Uterus (tissue), 2 donors: Measurements from ENCODE around the gene LRRC7.

Source experiments
- POLR2A ChIP-seq, 2 donors: fragments of 450-650 bp; IDR thresholded peaks; one replicate each; pipeline ENCODE4 v1.6.1; 2016; ENCODE audit warnings: antibody characterized with exemption in 2 of 2, mild to moderate bottlenecking in 1 of 2, moderate library complexity in 1 of 2
- TF ChIP-seq, protein P1 (sequence below), 4 experiments: fragments of 200-600 bp in 2 of 4; fragments of 450-650 bp in 2 of 4; sonication (generic) in 2 of 4; IDR thresholded peaks; one replicate each; pipeline ENCODE4 v1.5.1; 2016 to 2019; ENCODE audit warnings: antibody characterized with exemption in 4 of 4, mild to moderate bottlenecking in 2 of 4, moderate library complexity in 1 of 4

DNA sequence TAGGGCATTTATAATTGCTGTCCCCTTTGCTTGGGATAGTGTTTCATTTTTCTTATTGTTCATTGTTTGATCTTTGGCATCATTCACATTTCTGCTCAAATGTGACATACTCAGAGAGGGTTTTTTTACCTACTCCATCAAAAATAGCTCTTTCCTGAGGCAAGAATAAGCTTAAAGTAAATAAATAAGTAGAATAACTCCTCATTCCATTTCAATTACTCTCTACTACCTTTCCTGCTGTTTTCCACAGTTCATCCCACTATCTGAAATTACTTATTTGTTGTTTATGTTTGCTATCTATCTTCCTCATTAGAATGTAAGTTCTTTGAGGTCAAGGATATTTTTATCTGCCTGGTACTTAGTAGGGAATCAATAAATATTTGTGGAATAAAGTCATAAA lies 517.8 kb downstream of the LRRC7 start:
- TF ChIP-seq, protein P1, sequence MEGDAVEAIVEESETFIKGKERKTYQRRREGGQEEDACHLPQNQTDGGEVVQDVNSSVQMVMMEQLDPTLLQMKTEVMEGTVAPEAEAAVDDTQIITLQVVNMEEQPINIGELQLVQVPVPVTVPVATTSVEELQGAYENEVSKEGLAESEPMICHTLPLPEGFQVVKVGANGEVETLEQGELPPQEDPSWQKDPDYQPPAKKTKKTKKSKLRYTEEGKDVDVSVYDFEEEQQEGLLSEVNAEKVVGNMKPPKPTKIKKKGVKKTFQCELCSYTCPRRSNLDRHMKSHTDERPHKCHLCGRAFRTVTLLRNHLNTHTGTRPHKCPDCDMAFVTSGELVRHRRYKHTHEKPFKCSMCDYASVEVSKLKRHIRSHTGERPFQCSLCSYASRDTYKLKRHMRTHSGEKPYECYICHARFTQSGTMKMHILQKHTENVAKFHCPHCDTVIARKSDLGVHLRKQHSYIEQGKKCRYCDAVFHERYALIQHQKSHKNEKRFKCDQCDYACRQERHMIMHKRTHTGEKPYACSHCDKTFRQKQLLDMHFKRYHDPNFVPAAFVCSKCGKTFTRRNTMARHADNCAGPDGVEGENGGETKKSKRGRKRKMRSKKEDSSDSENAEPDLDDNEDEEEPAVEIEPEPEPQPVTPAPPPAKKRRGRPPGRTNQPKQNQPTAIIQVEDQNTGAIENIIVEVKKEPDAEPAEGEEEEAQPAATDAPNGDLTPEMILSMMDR (IDR thresholded peaks at IDR 0.05) = no peak
- TF ChIP-seq POLR2A (IDR thresholded peaks at IDR 0.05) = no peak
